SK-N-SH (cell line): ENCODE measurements around the gene ANKS4B. TPM values are rescaled to one million over a fixed set of nuclear protein-coding genes. Genes with fewer than 3 reads are reported as not detected.
"Not testable (repeated sequence)": the region's sequence is repeated elsewhere in the genome, so short reads cannot be mapped to it uniquely, and the experiment has no call there.

ENCODE experiments used
- CTCF ChIA-PET: fragments of 300-600, 350-600 bp; formaldehyde crosslinking; extraction: SDS; loops from one replicate; lab custom pipeline; 2021; lab: Yijun Ruan, JAX
- POLR2A ChIA-PET: fragments of 350-600 bp; sonication (Branson Sonifier 250); formaldehyde crosslinking; extraction: SDS; loops from one replicate; lab custom pipeline; 2020; ENCODE audit warnings: antibody characterized with exemption, inconsistent platforms; lab: Yijun Ruan, JAX
- DNase-seq: peaks from one replicate; pipeline ENCODE4 v3.0.0; 2012
- H2AFZ ChIP-seq: fragments of 200-600 bp; sonication (generic); 2 replicates; pipeline ENCODE4 v1.8.1; 2016; ENCODE audit warnings: antibody characterized with exemption, mild to moderate bottlenecking, low read depth
- H3F3A ChIP-seq: fragments of 200-600 bp; sonication (generic); replicated peaks from 2 replicates; pipeline ENCODE3; 2016; ENCODE audit warnings: antibody characterized with exemption, mild to moderate bottlenecking; ENCODE audit not compliant: insufficient read depth
- H3K27ac ChIP-seq, 2 experiments: fragments of 200-500 bp in 1 of 2; fragments of 200-600 bp in 1 of 2; sonication (Bioruptor generic) in 1 of 2; sonication (generic), shearing (Covaris generic) in 1 of 2; 2 replicates each; pipeline versions ENCODE4 v1.5.1 to v1.6.1; 2014 to 2016; ENCODE audit warnings: low read depth in 2 of 2, inconsistent platforms in 1 of 2, low read length in 1 of 2, mild to moderate bottlenecking in 1 of 2, mixed read lengths in 1 of 2
- H3K27me3 ChIP-seq: fragments of 200-600 bp; sonication (generic), shearing (Covaris generic); 2 replicates; pipeline ENCODE4 v1.6.1; 2016; ENCODE audit warnings: mixed run types; ENCODE audit not compliant: insufficient read depth
- H3K36me3 ChIP-seq, 2 experiments: fragments of 200-500 bp in 1 of 2; fragments of 200-600 bp in 1 of 2; sonication (Bioruptor generic) in 1 of 2; sonication (generic) in 1 of 2; replicated peaks in 1 of 2; 2 replicates each; pipeline versions ENCODE3 to v1.5.1; 2014 to 2016; ENCODE audit warnings: low read length in 1 of 2, mild to moderate bottlenecking in 1 of 2; ENCODE audit not compliant: insufficient read depth in 2 of 2, control insufficient read depth in 1 of 2
- H3K4me1 ChIP-seq, 2 experiments: fragments of 200-500 bp in 1 of 2; fragments of 200-600 bp in 1 of 2; sonication (Bioruptor generic) in 1 of 2; sonication (generic), shearing (Covaris generic) in 1 of 2; 2 replicates each; pipeline versions ENCODE4 v1.5.1 to v1.6.1; 2014 to 2016; ENCODE audit warnings: low read depth in 1 of 2, low read length in 1 of 2, mixed run types in 1 of 2; ENCODE audit not compliant: insufficient read depth in 2 of 2, control insufficient read depth in 1 of 2
- H3K4me2 ChIP-seq: fragments of 200-600 bp; sonication (generic), shearing (Covaris generic); 2 replicates; pipeline ENCODE4 v1.6.1; 2017; ENCODE audit warnings: mixed run types
- H3K4me3 ChIP-seq, 2 experiments: fragments of 200-500 bp in 1 of 2; fragments of 200-600 bp in 1 of 2; sonication (Bioruptor generic) in 1 of 2; sonication (generic), shearing (Covaris generic) in 1 of 2; 2 replicates each; pipeline versions ENCODE4 v1.5.1 to v1.8.1; 2014 to 2016; ENCODE audit warnings: low read depth in 2 of 2, inconsistent platforms in 1 of 2, low read length in 1 of 2, mild to moderate bottlenecking in 1 of 2, mixed read lengths in 1 of 2, moderate library complexity in 1 of 2
- H3K79me2 ChIP-seq: fragments of 200-600 bp; sonication (generic); 2 replicates; pipeline ENCODE4 v1.8.1; 2017; ENCODE audit warnings: mild to moderate bottlenecking; ENCODE audit not compliant: insufficient read depth
- H3K9ac ChIP-seq: fragments of 200-600 bp; sonication (generic); 2 replicates; pipeline ENCODE4 v1.6.1; 2017; ENCODE audit warnings: mixed run types
- H3K9me2 ChIP-seq: fragments of 200-600 bp; sonication (generic); 2 replicates; pipeline ENCODE4 v1.6.1; 2017; ENCODE audit warnings: mixed run types
- H3K9me3 ChIP-seq: fragments of 200-600 bp; sonication (generic); 2 replicates; pipeline ENCODE4 v1.6.1; 2017; ENCODE audit warnings: mixed run types, mild to moderate bottlenecking, moderate library complexity
- H4K20me1 ChIP-seq: fragments of 200-600 bp; sonication (generic); 2 replicates; pipeline ENCODE4 v1.6.1; 2017; ENCODE audit warnings: mild to moderate bottlenecking, mixed run types; ENCODE audit not compliant: insufficient read depth
- CTCF ChIP-seq: fragments of 200-600 bp; sonication (generic); IDR thresholded peaks from 2 replicates; pipeline ENCODE4 v1.6.1; 2017; ENCODE audit warnings: antibody characterized with exemption, mild to moderate bottlenecking, moderate library complexity
- ELF1 ChIP-seq: IDR thresholded peaks from 2 replicates; pipeline ENCODE4 v1.4.0; 2012
- FOXJ3 ChIP-seq: sonication (generic); formaldehyde crosslinking; IDR thresholded peaks from 2 replicates; pipeline ENCODE4 v1.5.1; 2020; ENCODE audit warnings: mild to moderate bottlenecking, missing genetic modification reagents
- FOXM1 ChIP-seq: IDR thresholded peaks from 2 replicates; pipeline ENCODE4 v1.4.0; 2012; ENCODE audit warnings: low read depth, mild to moderate bottlenecking
- GABPA ChIP-seq: IDR thresholded peaks from 2 replicates; pipeline ENCODE4 v1.4.0; 2012; ENCODE audit warnings: low read depth, mild to moderate bottlenecking
- GATA2 ChIP-seq: sonication (generic); formaldehyde crosslinking; IDR thresholded peaks from 2 replicates; pipeline ENCODE4 v1.5.0; 2020; ENCODE audit warnings: mild to moderate bottlenecking, missing genetic modification reagents
- JUND ChIP-seq: IDR thresholded peaks from 2 replicates; pipeline ENCODE4 v1.4.0; 2012
- MEF2A ChIP-seq: IDR thresholded peaks from 2 replicates; pipeline ENCODE4 v1.4.0; 2012; ENCODE audit warnings: low read depth, borderline replicate concordance
- RAD21 ChIP-seq: IDR thresholded peaks from 2 replicates; pipeline ENCODE4 v1.6.1; 2012; ENCODE audit warnings: mild to moderate bottlenecking, low read length
- RCOR1 ChIP-seq: fragments of 150-350 bp; IDR thresholded peaks from 2 replicates; pipeline ENCODE4 v1.6.1; 2017; ENCODE audit warnings: antibody characterized with exemption, low read length
- RFX5 ChIP-seq: IDR thresholded peaks from 2 replicates; pipeline ENCODE4 v1.6.1; 2012; ENCODE audit warnings: mild to moderate bottlenecking, improper control_type of control experiment, low read length
- SIN3A ChIP-seq: IDR thresholded peaks from 2 replicates; pipeline ENCODE4 v1.6.1; 2012; ENCODE audit warnings: low read depth, mild to moderate bottlenecking, low read length, moderate library complexity, borderline replicate concordance
- SMC3 ChIP-seq: IDR thresholded peaks from 2 replicates; pipeline ENCODE4 v1.6.1; 2012; ENCODE audit warnings: low read depth, low read length, improper control_type of control experiment
- TEAD4 ChIP-seq: IDR thresholded peaks from 2 replicates; pipeline ENCODE4 v1.4.0; 2012; ENCODE audit warnings: mild to moderate bottlenecking, borderline replicate concordance; ENCODE audit not compliant: insufficient read depth
- WGBS: methylation state at CpG from one replicate; pipeline ENCODE4 v1.1.6; 2017; ENCODE audit warnings: low lambda C conversion rate; 5-methylcytosine and 5-hydroxymethylcytosine counted together
- polyA plus RNA-seq, 3 experiments: library from polyadenylated mRNA; depleted of rRNA; stranded (reverse); fragments of >200 nt; gene quantifications; 2 replicates each; pipeline ENCODE4 v1.2.3, GENCODE V29; 2012
- TF ChIP-seq, protein P1 (sequence below): IDR thresholded peaks from 2 replicates; pipeline ENCODE4 v1.4.0; 2012; ENCODE audit warnings: low read depth, borderline replicate concordance
- TF ChIP-seq, protein P2 (sequence below): IDR thresholded peaks from 2 replicates; pipeline ENCODE4 v1.6.1; 2012; ENCODE audit warnings: mild to moderate bottlenecking, low read depth, low read length, moderate library complexity
- TF ChIP-seq, protein P3 (sequence below): IDR thresholded peaks from 2 replicates; pipeline ENCODE4 v1.4.0; 2012; ENCODE audit warnings: low read depth, borderline replicate concordance

The ANKS4B gene
- polyA plus RNA-seq, 1 of the 3 experiments (the other 2 are of a cell fraction): not detected

GRCh38 chr16:21244518-21245215, 11.2 kb downstream of the ANKS4B start:
- Histone ChIP-seq H3K36me3 (no peaks in the 10 kb centered on the region), H3F3A (no peaks in the 10 kb centered on the region), H4K20me1 (no peaks in the 10 kb centered on the region), H3K4me2 (no peak overlapping the region), H3K4me3 (no peak overlapping the region), H3K4me1 (no peaks in the 10 kb centered on the region), H3K9me2 (no peaks in the 10 kb centered on the region), H2AFZ (no peak overlapping the region), H3K79me2 (no peaks in the 10 kb centered on the region), H3K9me3 (no peaks in the 10 kb centered on the region), H3K9ac (no peak overlapping the region), H3K27me3 (no peaks in the 10 kb centered on the region; the same call in 1 of the 2 replicates), H3K27ac (no peak overlapping the region)
- WGBS: 64% methylated on average over 7 of the region's 7 CpGs
- CTCF ChIA-PET: interaction anchor here (1.6 kb wide), 1 partner anchor 56 kb away, joined by 3 read pairs; no protein-coding TSS in a partner anchor
- TF ChIP-seq, protein P1, sequence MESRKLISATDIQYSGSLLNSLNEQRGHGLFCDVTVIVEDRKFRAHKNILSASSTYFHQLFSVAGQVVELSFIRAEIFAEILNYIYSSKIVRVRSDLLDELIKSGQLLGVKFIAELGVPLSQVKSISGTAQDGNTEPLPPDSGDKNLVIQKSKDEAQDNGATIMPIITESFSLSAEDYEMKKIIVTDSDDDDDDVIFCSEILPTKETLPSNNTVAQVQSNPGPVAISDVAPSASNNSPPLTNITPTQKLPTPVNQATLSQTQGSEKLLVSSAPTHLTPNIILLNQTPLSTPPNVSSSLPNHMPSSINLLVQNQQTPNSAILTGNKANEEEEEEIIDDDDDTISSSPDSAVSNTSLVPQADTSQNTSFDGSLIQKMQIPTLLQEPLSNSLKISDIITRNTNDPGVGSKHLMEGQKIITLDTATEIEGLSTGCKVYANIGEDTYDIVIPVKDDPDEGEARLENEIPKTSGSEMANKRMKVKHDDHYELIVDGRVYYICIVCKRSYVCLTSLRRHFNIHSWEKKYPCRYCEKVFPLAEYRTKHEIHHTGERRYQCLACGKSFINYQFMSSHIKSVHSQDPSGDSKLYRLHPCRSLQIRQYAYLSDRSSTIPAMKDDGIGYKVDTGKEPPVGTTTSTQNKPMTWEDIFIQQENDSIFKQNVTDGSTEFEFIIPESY: no peak
- TF ChIP-seq RCOR1 (no peak), GABPA (no peak), CTCF (no peak), RFX5 (no peak), MEF2A (no peak), FOXJ3 (no peak), SIN3A (no peak), GATA2 (CRISPR knock-in tag) (no peak), FOXM1 (no peak), RAD21 (no peak), SMC3 (no peak), TEAD4 (no peak), ELF1 (no peak), JUND (no peak)
- TF ChIP-seq, protein P2, sequence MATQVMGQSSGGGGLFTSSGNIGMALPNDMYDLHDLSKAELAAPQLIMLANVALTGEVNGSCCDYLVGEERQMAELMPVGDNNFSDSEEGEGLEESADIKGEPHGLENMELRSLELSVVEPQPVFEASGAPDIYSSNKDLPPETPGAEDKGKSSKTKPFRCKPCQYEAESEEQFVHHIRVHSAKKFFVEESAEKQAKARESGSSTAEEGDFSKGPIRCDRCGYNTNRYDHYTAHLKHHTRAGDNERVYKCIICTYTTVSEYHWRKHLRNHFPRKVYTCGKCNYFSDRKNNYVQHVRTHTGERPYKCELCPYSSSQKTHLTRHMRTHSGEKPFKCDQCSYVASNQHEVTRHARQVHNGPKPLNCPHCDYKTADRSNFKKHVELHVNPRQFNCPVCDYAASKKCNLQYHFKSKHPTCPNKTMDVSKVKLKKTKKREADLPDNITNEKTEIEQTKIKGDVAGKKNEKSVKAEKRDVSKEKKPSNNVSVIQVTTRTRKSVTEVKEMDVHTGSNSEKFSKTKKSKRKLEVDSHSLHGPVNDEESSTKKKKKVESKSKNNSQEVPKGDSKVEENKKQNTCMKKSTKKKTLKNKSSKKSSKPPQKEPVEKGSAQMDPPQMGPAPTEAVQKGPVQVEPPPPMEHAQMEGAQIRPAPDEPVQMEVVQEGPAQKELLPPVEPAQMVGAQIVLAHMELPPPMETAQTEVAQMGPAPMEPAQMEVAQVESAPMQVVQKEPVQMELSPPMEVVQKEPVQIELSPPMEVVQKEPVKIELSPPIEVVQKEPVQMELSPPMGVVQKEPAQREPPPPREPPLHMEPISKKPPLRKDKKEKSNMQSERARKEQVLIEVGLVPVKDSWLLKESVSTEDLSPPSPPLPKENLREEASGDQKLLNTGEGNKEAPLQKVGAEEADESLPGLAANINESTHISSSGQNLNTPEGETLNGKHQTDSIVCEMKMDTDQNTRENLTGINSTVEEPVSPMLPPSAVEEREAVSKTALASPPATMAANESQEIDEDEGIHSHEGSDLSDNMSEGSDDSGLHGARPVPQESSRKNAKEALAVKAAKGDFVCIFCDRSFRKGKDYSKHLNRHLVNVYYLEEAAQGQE: no peak
- TF ChIP-seq, protein P3, sequence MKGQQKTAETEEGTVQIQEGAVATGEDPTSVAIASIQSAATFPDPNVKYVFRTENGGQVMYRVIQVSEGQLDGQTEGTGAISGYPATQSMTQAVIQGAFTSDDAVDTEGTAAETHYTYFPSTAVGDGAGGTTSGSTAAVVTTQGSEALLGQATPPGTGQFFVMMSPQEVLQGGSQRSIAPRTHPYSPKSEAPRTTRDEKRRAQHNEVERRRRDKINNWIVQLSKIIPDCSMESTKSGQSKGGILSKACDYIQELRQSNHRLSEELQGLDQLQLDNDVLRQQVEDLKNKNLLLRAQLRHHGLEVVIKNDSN: no peak
- DNase-seq: no peak
- POLR2A ChIA-PET: no interaction called here

DNA sequence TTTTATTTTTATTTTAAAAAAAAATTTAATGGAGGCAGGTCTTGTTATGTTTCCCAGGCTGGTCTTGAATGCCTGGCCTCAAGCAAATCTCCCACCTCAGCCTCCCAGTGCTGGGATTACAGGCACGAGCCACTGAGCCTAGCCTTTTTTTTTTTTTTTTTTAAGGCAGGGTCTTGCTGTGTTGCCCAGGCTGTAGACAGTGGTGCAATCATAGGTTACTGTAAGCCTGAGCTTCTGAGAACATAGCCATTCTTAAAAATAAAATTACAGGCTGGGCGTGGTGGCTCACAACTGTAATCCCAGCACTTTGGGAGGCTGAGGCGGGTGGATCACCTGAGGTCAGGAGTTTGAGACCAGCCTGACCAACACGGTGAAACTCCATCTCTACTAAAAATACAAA, 14.7 kb downstream of the ANKS4B start:
- H4K20me1 ChIP-seq, CTCF ChIA-PET: not testable (repeated sequence)

More for the DNA sequence above, 14.7 kb downstream of the ANKS4B start:
- H3K27ac ChIP-seq, POLR2A ChIA-PET, H3K79me2 ChIP-seq, H3F3A ChIP-seq, H2AFZ ChIP-seq, H3K9ac ChIP-seq, H3K4me3 ChIP-seq, H3K27me3 ChIP-seq, H3K9me2 ChIP-seq, H3K4me2 ChIP-seq, DNase-seq, H3K36me3 ChIP-seq, H3K9me3 ChIP-seq, H3K4me1 ChIP-seq: not testable (repeated sequence)
- WGBS: 41% methylated on average over 4 of the region's 4 CpGs
